ENCODE measurements around the gene SETD3.

GRCh38 chr14:99416909-99417308 lies 63.8 kb downstream of the SETD3 start:
- no peak for TF ChIP-seq POLR2A (IDR thresholded peaks at IDR 0.05)
- no peak for TF ChIP-seq CTCF (IDR thresholded peaks at IDR 0.05)

Measured in right lobe of liver (tissue), 4 donors.